HepG2 (cell line): ENCODE results near the gene MPI. TPM values are rescaled to one million over a fixed set of nuclear protein-coding genes. Genes with fewer than 3 reads are reported as not detected.

ENCODE experiments used
- ELF1 ChIP-seq: sonication (generic); formaldehyde crosslinking; IDR thresholded peaks from 2 replicates; pipeline ENCODE4 v1.4.0; 2020; ENCODE audit warnings: missing genetic modification reagents
- GABPA ChIP-seq, 2 experiments: IDR thresholded peaks; 2 replicates each; pipeline ENCODE4 v1.6.1; 2011 to 2016; ENCODE audit warnings: low read depth in 2 of 2, low read length in 1 of 2, missing biosample characterization in 1 of 2, missing genetic modification characterization in 1 of 2
- HMG20A ChIP-seq: IDR thresholded peaks from 2 replicates; pipeline ENCODE4 v1.6.1; 2016; ENCODE audit warnings: borderline replicate concordance
- KLF12 ChIP-seq: sonication (generic); formaldehyde crosslinking; IDR thresholded peaks from 2 replicates; pipeline ENCODE4 v1.4.0; 2020; ENCODE audit warnings: missing genetic modification reagents, borderline replicate concordance
- KMT2B ChIP-seq: IDR thresholded peaks from 2 replicates; pipeline ENCODE4 v1.6.1; 2016; ENCODE audit warnings: missing genetic modification reagents, missing compliant biosample characterization
- MXI1 ChIP-seq: IDR thresholded peaks from 3 replicates; pipeline ENCODE4 v1.6.1; 2012; ENCODE audit warnings: low read depth, low read length, inconsistent platforms, borderline replicate concordance
- NR2C2 ChIP-seq: sonication (generic); formaldehyde crosslinking; IDR thresholded peaks from 2 replicates; pipeline ENCODE4 v1.4.0; 2020; ENCODE audit warnings: missing genetic modification reagents, mild to moderate bottlenecking, moderate library complexity, borderline replicate concordance
- NRL ChIP-seq: sonication (generic); formaldehyde crosslinking; IDR thresholded peaks from 2 replicates; pipeline ENCODE4 v1.5.0; 2020; ENCODE audit warnings: missing genetic modification reagents, mild to moderate bottlenecking, moderate library complexity, borderline replicate concordance
- RBM22 ChIP-seq: fragments of 200-400 bp; formaldehyde crosslinking; optimal IDR thresholded peaks from 2 replicates; pipeline ENCODE3; 2017; ENCODE audit warnings: mild to moderate bottlenecking, low read length, moderate library complexity
- SP2 ChIP-seq: sonication (generic); formaldehyde crosslinking; IDR thresholded peaks from 2 replicates; pipeline ENCODE4 v1.5.1; 2020; ENCODE audit warnings: mild to moderate bottlenecking, missing genetic modification reagents
- ZBTB25 ChIP-seq: IDR thresholded peaks from 2 replicates; pipeline ENCODE4 v1.6.1; 2018; ENCODE audit warnings: missing genetic modification reagents
- ZNF382 ChIP-seq: sonication (generic); formaldehyde crosslinking; IDR thresholded peaks from 2 replicates; pipeline ENCODE4 v1.5.0; 2020; ENCODE audit warnings: missing genetic modification reagents, mild to moderate bottlenecking, borderline replicate concordance
- ZNF407 ChIP-seq: sonication (generic); formaldehyde crosslinking; IDR thresholded peaks from one replicate; pipeline ENCODE4 v1.5.1; 2020; ENCODE audit warnings: mild to moderate bottlenecking, missing genetic modification reagents; ENCODE audit errors: not compliant biosample characterization
- polyA plus RNA-seq, 8 experiments: library from polyadenylated mRNA; depleted of rRNA in 3 of 8; stranded (reverse) in 7 of 8; unstranded in 1 of 8; fragments of >200 nt; fragmentation: Illumina TruSeq in 4 of 8; extraction: Trizol in 4 of 8; gene quantifications; 2 replicates each; pipeline versions ENCODE4 v1.2.1 to v1.2.3, GENCODE V29; 2011 to 2016; ENCODE audit warnings: low read depth in 4 of 8, missing spikeins in 1 of 8, mixed read lengths in 1 of 8; ENCODE audit not compliant: insufficient read depth in 1 of 8
- total RNA-seq, 5 experiments: library from RNA; depleted of rRNA; stranded (reverse); fragments of >200 nt; fragmentation: Illumina TruSeq; extraction: Trizol; gene quantifications; 2 replicates each; pipeline ENCODE4 v1.2.3, GENCODE V29; 2016; ENCODE audit warnings: low read depth in 1 of 5
- TF ChIP-seq, protein P1 (sequence below): sonication (generic); formaldehyde crosslinking; IDR thresholded peaks from 2 replicates; pipeline ENCODE4 v1.5.0; 2020; ENCODE audit warnings: mild to moderate bottlenecking, missing genetic modification reagents, borderline replicate concordance

Gene MPI
- total and polyA plus RNA-seq, 2 of the 13 experiments (the other 11 are each of a cell fraction or from before 2014, with no cell fraction given): 36.9 to 63.5 TPM

- TF ChIP-seq RBM22 (peak; percentile 77), HMG20A (CRISPR knock-in tag) (no peak), ELF1 (no peak), ZBTB25 (CRISPR knock-in tag) (peak; percentile 19; the same call in 1 of the 2 replicates), GABPA (IDR thresholded peaks at IDR 0.05; ENCODE audit: low read depth, low read length) (peak; percentile 58), GABPA (CRISPR knock-in tag; IDR thresholded peaks at IDR 0.05; ENCODE audit: low read depth) (no peak), KLF12 (CRISPR knock-in tag) (no peak), KMT2B (no peak; the same call in 1 of the 2 replicates), ZNF382 (CRISPR knock-in tag) (no peak), NR2C2 (CRISPR knock-in tag) (0 out of 2 replicates have a peak, but pooled peaks have one; percentile 15), SP2 (peak; percentile 58; the same call in 1 of the 2 replicates), NRL (CRISPR knock-in tag) (0 out of 2 replicates have a peak, but pooled peaks have one; percentile 17), ZNF407 (peak; percentile 6), MXI1 (peak; percentile 96; the same call in 2 of the 3 replicates)
- TF ChIP-seq, protein P1, sequence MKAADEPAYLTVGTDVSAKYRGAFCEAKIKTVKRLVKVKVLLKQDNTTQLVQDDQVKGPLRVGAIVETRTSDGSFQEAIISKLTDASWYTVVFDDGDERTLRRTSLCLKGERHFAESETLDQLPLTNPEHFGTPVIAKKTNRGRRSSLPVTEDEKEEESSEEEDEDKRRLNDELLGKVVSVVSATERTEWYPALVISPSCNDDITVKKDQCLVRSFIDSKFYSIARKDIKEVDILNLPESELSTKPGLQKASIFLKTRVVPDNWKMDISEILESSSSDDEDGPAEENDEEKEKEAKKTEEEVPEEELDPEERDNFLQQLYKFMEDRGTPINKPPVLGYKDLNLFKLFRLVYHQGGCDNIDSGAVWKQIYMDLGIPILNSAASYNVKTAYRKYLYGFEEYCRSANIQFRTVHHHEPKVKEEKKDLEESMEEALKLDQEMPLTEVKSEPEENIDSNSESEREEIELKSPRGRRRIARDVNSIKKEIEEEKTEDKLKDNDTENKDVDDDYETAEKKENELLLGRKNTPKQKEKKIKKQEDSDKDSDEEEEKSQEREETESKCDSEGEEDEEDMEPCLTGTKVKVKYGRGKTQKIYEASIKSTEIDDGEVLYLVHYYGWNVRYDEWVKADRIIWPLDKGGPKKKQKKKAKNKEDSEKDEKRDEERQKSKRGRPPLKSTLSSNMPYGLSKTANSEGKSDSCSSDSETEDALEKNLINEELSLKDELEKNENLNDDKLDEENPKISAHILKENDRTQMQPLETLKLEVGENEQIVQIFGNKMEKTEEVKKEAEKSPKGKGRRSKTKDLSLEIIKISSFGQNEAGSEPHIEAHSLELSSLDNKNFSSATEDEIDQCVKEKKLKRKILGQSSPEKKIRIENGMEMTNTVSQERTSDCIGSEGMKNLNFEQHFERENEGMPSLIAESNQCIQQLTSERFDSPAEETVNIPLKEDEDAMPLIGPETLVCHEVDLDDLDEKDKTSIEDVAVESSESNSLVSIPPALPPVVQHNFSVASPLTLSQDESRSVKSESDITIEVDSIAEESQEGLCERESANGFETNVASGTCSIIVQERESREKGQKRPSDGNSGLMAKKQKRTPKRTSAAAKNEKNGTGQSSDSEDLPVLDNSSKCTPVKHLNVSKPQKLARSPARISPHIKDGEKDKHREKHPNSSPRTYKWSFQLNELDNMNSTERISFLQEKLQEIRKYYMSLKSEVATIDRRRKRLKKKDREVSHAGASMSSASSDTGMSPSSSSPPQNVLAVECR (CRISPR knock-in tag): peak; percentile 76
These were observed 47.0 kb upstream of the MPI start, which contains the start of gene ULK3 (continued) for GRCh38 chr15:74842581-74843444.
